GM12892 (cell line): Measurements from ENCODE around the gene ANKRD11.

ENCODE experiments used
- POLR2AphosphoS5 ChIP-seq: IDR thresholded peaks from 2 replicates; pipeline ENCODE4 v1.6.1; 2011; ENCODE audit warnings: low read depth, low read length, control low read depth
- TAF1 ChIP-seq: IDR thresholded peaks from 2 replicates; pipeline ENCODE4 v1.6.1; 2011; ENCODE audit warnings: low read depth, mild to moderate bottlenecking, control low read depth, low read length, borderline replicate concordance

GRCh38 chr16:89341279-89341678, 149.1 kb downstream of the ANKRD11 start:
- TF ChIP-seq TAF1 (no peak), POLR2AphosphoS5 (no peak)
